Stimulated activated CD4-positive, alpha-beta T cell treated with anti-CD3 and anti-CD28 coated beads, TNF-alpha, amount 100 ng/mL, for 4 hours (primary cell): ENCODE results near the gene HTATSF1.

Source experiments
- DNase-seq, 3 experiments: peaks; one replicate each; pipeline ENCODE4 v3.0.0-alpha.2; 2020; ENCODE audit warnings: low read depth in 3 of 3

The HTATSF1 gene

DNA sequence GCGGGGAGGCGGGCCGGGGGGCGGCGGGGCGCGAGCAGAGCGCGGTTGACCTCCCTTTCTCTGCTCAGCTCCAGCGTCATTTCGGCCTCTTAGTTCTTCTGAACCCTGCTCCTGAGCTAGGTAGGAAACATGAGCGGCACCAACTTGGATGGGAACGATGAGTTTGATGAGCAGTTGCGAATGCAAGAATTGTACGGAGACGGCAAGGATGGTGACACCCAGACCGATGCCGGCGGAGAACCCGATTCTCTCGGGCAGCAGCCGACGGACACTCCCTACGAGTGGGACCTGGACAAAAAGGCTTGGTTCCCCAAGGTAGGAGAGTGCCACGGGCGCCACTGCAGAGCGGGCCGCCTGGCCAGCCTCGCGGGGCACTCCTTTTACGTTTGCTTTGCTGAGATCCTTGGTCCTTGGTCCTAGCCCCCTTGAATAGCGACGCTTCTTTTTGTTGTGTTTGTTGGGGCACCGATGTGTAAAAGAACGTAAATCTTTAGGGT is at the start of gene HTATSF1:
Gene HTATSF1, plus strand, starts transcription at position 37 of the 497 bp plus-strand sequence. Its CDS starts 93 bp downstream, at position 130.
- DNase-seq, result no peak

- DNase-seq, result no peak
Observed at GRCh38 chrX:136447968-136448367, 49.4 kb upstream of the HTATSF1 start.

DNA sequence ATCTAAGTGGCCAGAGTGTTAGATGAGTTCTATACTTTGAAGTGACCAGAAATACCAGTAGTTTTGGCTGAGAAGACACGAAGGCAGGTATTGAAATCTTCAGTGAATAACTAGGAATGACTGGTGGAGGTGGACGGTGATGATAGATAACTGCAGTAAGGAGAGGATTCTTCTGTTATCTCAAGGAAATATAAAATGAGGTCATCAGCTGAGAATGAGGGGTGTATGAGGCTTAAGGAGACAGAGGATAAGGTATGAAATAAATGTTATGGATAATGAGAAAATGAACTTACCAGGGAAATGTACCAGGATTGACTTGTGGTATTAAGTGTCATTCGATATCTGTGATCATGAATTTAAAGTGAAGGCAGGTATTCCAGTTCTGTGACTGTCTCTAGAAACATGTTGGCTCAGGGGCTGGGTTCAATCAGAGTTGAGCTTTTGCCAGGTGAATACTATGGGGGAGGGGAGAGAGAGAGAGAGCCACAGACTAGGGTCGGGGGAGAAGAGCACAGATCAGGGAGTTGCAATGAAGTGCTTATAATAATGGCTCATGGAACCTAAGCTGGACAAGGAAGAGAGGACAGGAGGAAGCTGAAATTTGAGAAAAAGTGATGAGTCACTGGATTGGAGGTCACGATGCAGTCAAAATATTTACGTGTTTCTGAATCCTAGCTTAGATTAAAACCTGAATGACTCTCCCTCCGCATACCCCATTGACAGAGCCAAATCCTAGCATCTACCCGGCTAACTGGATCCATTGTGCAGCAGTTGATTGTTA is 47.2 kb upstream of the HTATSF1 start:
- DNase-seq, result no peak

GRCh38 chrX:136452614-136453013 is 44.8 kb upstream of the HTATSF1 start:
- no peak for DNase-seq

- no peak for DNase-seq
Observed at GRCh38 chrX:136453114-136453513, 44.3 kb upstream of the HTATSF1 start.

- no peak for DNase-seq
Observed at GRCh38 chrX:136453771-136454170, 43.6 kb upstream of the HTATSF1 start.

GRCh38 chrX:136456133-136456532 is 41.3 kb upstream of the HTATSF1 start:
- no peak for DNase-seq

- no peak for DNase-seq
Observed at GRCh38 chrX:136457303-136457917, 40.0 kb upstream of the HTATSF1 start.

- no peak for DNase-seq
Observed at GRCh38 chrX:136464589-136464988, 32.8 kb upstream of the HTATSF1 start.

DNA sequence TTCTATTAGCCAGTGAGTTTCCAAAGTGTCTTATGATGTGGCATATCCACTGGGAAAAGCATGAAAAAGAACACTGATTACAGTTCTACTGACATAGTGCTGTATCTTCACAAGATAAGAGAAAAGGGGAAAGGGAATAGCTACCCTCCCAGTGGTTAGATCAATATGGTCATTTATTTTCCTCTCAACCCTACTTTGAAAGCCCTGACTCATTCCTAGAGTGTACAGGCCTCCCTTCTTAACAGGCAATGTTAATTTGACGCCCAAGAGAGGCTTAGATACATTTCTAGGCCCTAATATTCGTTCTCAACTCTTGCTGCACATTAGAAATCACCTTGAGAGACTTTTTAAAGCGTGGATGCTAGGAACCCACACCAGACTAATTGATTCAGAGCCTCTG is 30.1 kb upstream of the HTATSF1 start:
- DNase-seq, result no peak

GRCh38 chrX:136468391-136469103 is 28.8 kb upstream of the HTATSF1 start:
- no peak for DNase-seq

DNA sequence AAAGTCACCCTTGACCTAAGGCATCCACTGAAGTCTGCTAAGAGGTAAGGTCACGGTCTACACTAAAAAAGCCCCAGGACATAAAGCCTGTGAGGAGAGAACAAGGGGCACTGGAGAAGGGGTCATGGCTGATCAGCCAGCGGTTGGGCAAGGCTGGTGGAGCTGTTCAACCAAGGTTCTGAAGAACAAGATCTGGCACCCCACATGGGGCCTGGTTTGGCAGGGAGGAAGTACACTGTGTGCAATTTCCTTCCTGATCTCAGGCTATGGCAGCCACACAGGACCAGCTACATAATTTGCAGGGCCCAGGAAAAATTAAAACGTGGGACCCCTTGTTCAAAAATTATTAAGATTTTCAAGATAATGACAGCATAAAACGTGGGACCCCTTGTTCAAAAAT is 23.7 kb upstream of the HTATSF1 start:
- DNase-seq, result no peak

GRCh38 chrX:136475236-136475635 is 22.2 kb upstream of the HTATSF1 start:
- DNase-seq, result no peak

DNA sequence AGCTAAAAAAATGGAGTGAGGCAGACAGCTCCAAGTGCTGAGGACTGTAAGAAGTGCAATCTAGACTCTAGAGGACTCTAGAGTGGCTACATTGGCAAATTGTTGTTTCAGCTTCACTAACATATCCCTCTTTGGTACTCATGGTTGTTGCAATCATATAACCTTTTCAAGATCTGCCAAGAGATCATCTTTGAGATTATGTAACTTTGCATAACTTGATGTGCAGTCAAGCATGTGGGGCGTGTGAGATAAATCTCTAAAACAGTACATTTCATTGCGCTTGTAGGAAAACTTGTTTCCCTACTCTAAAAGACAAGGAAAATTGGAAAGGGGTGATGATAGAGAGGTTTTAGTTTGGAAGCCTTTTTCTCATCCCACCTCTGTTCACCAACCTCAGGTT is 20.9 kb upstream of the HTATSF1 start:
- DNase-seq, result no peak

DNA sequence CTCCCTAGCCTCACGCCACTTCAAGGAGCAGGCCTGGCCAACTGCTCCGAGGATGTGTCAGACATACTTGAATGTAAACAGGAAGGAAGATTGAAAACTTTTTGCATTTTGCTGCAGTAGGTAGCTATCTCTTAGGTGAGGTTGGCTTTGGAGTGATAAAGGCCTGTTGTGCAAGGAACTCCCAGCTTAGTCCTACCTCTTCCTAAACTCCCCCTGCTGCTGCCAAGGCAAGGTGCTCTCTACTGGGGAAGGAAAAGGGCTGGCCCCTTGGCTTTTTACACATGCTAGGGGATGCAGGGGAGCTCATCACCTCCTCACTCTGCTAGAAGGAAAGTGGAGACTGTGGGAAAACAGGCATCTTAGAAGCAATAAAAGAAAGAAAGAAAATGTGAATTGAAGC is 20.4 kb upstream of the HTATSF1 start:
- DNase-seq, result no peak

- no peak for DNase-seq
Observed at GRCh38 chrX:136480383-136480782, 17.0 kb upstream of the HTATSF1 start.

DNA sequence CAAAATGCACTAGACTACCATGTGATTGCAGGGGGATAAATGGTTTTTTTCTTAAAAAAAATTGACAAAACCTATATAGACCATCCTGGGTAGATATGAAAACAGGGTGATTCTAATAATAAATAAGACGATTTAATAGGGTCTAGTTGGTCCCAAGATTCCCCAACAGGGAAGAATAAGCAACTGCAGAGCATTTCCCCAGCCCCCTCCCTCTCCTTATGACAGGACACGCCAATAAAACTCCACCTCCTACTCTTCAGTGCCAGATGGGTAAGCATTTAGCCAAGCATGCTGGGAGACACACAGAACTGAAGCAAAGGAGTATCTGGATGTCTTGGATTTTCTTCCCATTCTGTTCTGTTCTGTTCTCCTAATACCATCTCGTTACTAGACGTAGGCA is 9.7 kb upstream of the HTATSF1 start, which contains the start of gene BRS3:
Gene BRS3, plus strand, starts transcription at position 301 of the 400 bp plus-strand sequence. CDS start 168 bp downstream, outside the sequence.
- DNase-seq, result no peak

DNA sequence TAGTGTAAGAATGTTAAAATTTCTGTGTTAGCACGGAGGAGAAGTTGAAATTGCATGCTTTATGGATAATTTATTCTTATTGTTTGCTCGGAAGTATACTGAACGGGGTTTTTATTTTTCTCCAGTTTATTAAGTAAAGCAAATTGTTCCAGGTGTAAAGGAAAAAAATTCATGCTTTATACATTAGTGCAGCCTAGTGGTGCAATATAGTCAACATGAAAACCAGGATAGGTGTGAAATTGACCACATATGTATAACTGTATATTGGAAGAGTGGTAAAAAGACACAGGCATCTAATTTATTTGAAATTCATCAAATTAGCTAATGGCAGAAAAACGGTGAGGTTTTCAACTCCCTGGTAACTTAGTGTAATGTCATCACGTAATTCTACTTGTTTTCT is 8.7 kb upstream of the HTATSF1 start:
- no peak for DNase-seq

GRCh38 chrX:136491832-136492231 is 5.6 kb upstream of the HTATSF1 start:
- no peak for DNase-seq

- no peak for DNase-seq
Observed at GRCh38 chrX:136493011-136493410, 4.4 kb upstream of the HTATSF1 start.

GRCh38 chrX:136495043-136495442 is 2.3 kb upstream of the HTATSF1 start:
- DNase-seq, result no peak

GRCh38 chrX:136496186-136496763 is 1.1 kb upstream of the HTATSF1 start:
- DNase-seq, result no peak
